Left lung (tissue), 10 donors: ENCODE results near the gene FAM118B. TPM values are rescaled to one million over a fixed set of nuclear protein-coding genes. Genes with fewer than 3 reads are reported as not detected.
"Not testable (repeated sequence)": the region's sequence is repeated elsewhere in the genome, so short reads cannot be mapped to it uniquely, and the experiment has no call there.

Source experiments
- ATAC-seq: fragments of 200-7000 bp; cut with Tn5 transposase; one replicate; pipeline ENCODE4 v1.9.1; 2020; ENCODE audit warnings: moderate library complexity
- DNase-seq, 4 donors: peaks; one replicate each; pipeline ENCODE4 v3.0.0-alpha.2; 2013 to 2020
- H3K27ac ChIP-seq, 2 donors: fragments of 200-600 bp; sonication (generic) in 1 of 2; one replicate each; pipeline versions ENCODE4 v1.5.0 to v1.8.0; 2020 to 2021
- H3K27me3 ChIP-seq, 2 donors: fragments of 200-600 bp; sonication (generic) in 1 of 2; one replicate each; pipeline versions ENCODE4 v1.5.0 to v1.8.0; 2020 to 2021
- H3K36me3 ChIP-seq, 2 donors: fragments of 200-600 bp; sonication (generic) in 1 of 2; one replicate each; pipeline versions ENCODE4 v1.5.0 to v1.8.0; 2020 to 2021
- H3K4me1 ChIP-seq, 2 donors: fragments of 200-600 bp; one replicate each; pipeline ENCODE4 v1.8.0; 2021
- H3K4me3 ChIP-seq, 2 donors: fragments of 200-600 bp; sonication (generic) in 1 of 2; one replicate each; pipeline versions ENCODE4 v1.5.0 to v1.8.0; 2020 to 2021; ENCODE audit warnings: mild to moderate bottlenecking in 1 of 2
- H3K9me3 ChIP-seq, 2 donors: fragments of 200-600 bp; sonication (generic) in 1 of 2; one replicate each; pipeline versions ENCODE4 v1.5.0 to v1.8.0; 2020 to 2021
- CTCF ChIP-seq, 2 donors: fragments of 200-600 bp; sonication (generic) in 1 of 2; IDR thresholded peaks; one replicate each; pipeline versions ENCODE4 v1.5.0 to v1.8.0; 2021; ENCODE audit warnings: antibody characterized with exemption in 2 of 2
- intact Hi-C, 2 donors: fragments of 100-400 bp; cut with DNase I; formaldehyde crosslinking; loops; one replicate each; pipeline versions ENCODE4 v1.11.2 to v1.14.2; 2022
- polyA plus RNA-seq, 6 donors: library from polyadenylated mRNA; unstranded; fragments of 120-200 nt; gene quantifications; one replicate each; pipeline ENCODE4 v1.2.1, GENCODE V29; 2013; ENCODE audit not compliant: insufficient read length in 6 of 6
- total RNA-seq, 2 donors: library from RNA; stranded (reverse); fragmentation: NEBNext Ultra II Directional; extraction: Animal tissue kit (Norgen Biotek cat#: 25700); gene quantifications; one replicate each; pipeline ENCODE4 v1.2.1, GENCODE V29; 2021
- donor health status: DM: no; HTN: yes; CAD: no.
- donor health status: DM: no; HTN: no; CAD: no.

FAM118B gene
- total and polyA plus RNA-seq, 8 donors: 23.7 to 34.9 (median 28.5) TPM

GRCh38 chr11:126305699-126306098 lies 94.1 kb downstream of the FAM118B start:
- Histone ChIP-seq H3K9me3 (no peaks in the 10 kb centered on the region), H3K27ac (no peak overlapping the region), H3K36me3 (peaks cover 0 to 7% of the 10 kb centered on the region in 2 donors), H3K4me3 (no peak overlapping the region), H3K27me3 (no peaks in the 10 kb centered on the region), H3K4me1 (peaks cover 5 to 32% of the 10 kb centered on the region in 2 donors)
- ATAC-seq (no peak), DNase-seq (no peak)
- TF ChIP-seq CTCF (IDR thresholded peaks at IDR 0.05): no peak
- intact Hi-C loops: no loop called here

GRCh38 chr11:126307706-126308105 lies 96.1 kb downstream of the FAM118B start:
- Histone ChIP-seq H3K4me1 (peaks cover 5 to 52% of the 10 kb centered on the region in 2 donors), H3K36me3 (peaks cover 0 to 4% of the 10 kb centered on the region in 2 donors), H3K9me3 (no peaks in the 10 kb centered on the region), H3K27ac (no peak overlapping the region), H3K27me3 (no peaks in the 10 kb centered on the region), H3K4me3 (no peak overlapping the region)
- TF ChIP-seq CTCF (IDR thresholded peaks at IDR 0.05): no peak
- no peak for ATAC-seq
- intact Hi-C loops: no loop called here
- DNase-seq: peak in 1 of 4 donors; percentile 43

- H3K4me3 ChIP-seq: no peak overlapping the region
- no peaks in the 10 kb centered on the region for H3K9me3 ChIP-seq
- no peak for TF ChIP-seq CTCF (IDR thresholded peaks at IDR 0.05)
- intact Hi-C loops: no loop called here
- H3K4me1 ChIP-seq: peaks cover 3 to 55% of the 10 kb centered on the region in 2 donors
- H3K27me3 ChIP-seq: no peaks in the 10 kb centered on the region
- H3K27ac ChIP-seq: no peak overlapping the region
- DNase-seq (no peak), ATAC-seq (no peak)
- H3K36me3 ChIP-seq: peaks cover 0 to 4% of the 10 kb centered on the region in 2 donors
These were observed 96.7 kb downstream of the FAM118B start for GRCh38 chr11:126308271-126308671.

- H3K4me1 ChIP-seq: peaks cover 0 to 56% of the 10 kb centered on the region in 2 donors
- H3K4me3 ChIP-seq, ATAC-seq, H3K27me3 ChIP-seq, H3K36me3 ChIP-seq, DNase-seq, H3K27ac ChIP-seq, intact Hi-C loops, H3K9me3 ChIP-seq: not testable (repeated sequence)
These were observed 97.2 kb downstream of the FAM118B start for GRCh38 chr11:126308771-126309170.

- H3K27me3 ChIP-seq: no peaks in the 10 kb centered on the region
- H3K36me3 ChIP-seq: peaks cover 0 to 4% of the 10 kb centered on the region in 2 donors
- H3K27ac ChIP-seq: peak overlapping the region in 1 of 2 donors; percentile 76
- TF ChIP-seq CTCF (IDR thresholded peaks at IDR 0.05): peak; percentile 83 to 84
- H3K4me3 ChIP-seq: no peak overlapping the region
- no peaks in the 10 kb centered on the region for H3K9me3 ChIP-seq
- H3K4me1 ChIP-seq: peaks cover 0 to 47% of the 10 kb centered on the region in 2 donors
- intact Hi-C loops: loop anchor here in 1 of 2 donors (5.0 to 10.0 kb wide), 2 partner anchors 124 to 172 kb away; no protein-coding TSS in a partner anchor
- ATAC-seq (peak; percentile 96), DNase-seq (peak; percentile 73 to 89 (median 80))
These were observed 98.8 kb downstream of the FAM118B start for GRCh38 chr11:126310200-126310991.
